OCI-LY3 (cell line): ENCODE data around the gene EFCAB6.

ENCODE experiments used
- EZH2phosphoT487 ChIP-seq: fragments of 200-600 bp; shearing (Covaris generic); IDR thresholded peaks from 2 replicates; pipeline ENCODE4 v1.6.1; 2018; ENCODE audit warnings: antibody characterized with exemption, mixed run types, low read depth
- TF ChIP-seq, protein P1 (sequence below): fragments of 200-600, 300-600 bp; sonication (generic); IDR thresholded peaks from 2 replicates; pipeline ENCODE4 v1.5.1; 2014; ENCODE audit warnings: antibody characterized with exemption, low read length, low read depth

DNA sequence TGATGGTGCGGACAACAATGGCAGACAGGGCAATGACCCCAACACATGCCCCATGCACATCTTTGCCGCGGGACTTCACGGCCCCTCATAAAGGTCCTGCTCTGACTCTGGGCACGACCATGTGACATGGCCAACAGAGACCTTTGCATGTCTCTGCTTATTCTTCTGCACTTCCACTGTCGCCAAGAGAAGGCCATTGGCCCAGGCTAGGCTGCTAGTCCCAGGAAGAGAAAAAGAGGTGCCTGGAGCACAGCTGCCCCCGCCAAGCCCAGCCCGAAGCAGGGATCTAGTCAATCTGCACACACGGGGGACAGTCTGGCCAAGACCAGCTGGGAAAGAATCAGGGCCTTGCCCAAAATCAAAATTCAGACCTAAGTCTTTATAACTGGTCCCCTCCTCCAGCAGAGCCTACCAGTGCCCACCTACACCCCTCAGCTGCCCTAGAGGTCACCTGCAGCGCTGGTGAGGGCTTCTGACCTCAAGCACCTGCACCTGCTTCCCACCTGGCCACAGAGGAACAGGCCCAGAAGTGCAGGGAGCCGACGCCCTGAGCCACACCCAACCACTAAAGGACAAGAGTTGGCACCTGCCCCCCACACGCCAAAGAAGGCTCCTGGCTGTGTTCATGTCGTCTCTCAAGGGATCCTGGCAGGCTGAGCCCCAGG is 42.1 kb upstream of the EFCAB6 start:
- TF ChIP-seq, protein P1, sequence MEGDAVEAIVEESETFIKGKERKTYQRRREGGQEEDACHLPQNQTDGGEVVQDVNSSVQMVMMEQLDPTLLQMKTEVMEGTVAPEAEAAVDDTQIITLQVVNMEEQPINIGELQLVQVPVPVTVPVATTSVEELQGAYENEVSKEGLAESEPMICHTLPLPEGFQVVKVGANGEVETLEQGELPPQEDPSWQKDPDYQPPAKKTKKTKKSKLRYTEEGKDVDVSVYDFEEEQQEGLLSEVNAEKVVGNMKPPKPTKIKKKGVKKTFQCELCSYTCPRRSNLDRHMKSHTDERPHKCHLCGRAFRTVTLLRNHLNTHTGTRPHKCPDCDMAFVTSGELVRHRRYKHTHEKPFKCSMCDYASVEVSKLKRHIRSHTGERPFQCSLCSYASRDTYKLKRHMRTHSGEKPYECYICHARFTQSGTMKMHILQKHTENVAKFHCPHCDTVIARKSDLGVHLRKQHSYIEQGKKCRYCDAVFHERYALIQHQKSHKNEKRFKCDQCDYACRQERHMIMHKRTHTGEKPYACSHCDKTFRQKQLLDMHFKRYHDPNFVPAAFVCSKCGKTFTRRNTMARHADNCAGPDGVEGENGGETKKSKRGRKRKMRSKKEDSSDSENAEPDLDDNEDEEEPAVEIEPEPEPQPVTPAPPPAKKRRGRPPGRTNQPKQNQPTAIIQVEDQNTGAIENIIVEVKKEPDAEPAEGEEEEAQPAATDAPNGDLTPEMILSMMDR, result no peak
- TF ChIP-seq EZH2phosphoT487, result no peak
